HK-2 (cell line): Measurements from ENCODE around the gene SYNGR3.

Experiments
- DNase-seq: peaks from one replicate; pipeline ENCODE4 v3.0.0-alpha.2; 2018; ENCODE audit not compliant: unreplicated experiment

SYNGR3 gene

DNA sequence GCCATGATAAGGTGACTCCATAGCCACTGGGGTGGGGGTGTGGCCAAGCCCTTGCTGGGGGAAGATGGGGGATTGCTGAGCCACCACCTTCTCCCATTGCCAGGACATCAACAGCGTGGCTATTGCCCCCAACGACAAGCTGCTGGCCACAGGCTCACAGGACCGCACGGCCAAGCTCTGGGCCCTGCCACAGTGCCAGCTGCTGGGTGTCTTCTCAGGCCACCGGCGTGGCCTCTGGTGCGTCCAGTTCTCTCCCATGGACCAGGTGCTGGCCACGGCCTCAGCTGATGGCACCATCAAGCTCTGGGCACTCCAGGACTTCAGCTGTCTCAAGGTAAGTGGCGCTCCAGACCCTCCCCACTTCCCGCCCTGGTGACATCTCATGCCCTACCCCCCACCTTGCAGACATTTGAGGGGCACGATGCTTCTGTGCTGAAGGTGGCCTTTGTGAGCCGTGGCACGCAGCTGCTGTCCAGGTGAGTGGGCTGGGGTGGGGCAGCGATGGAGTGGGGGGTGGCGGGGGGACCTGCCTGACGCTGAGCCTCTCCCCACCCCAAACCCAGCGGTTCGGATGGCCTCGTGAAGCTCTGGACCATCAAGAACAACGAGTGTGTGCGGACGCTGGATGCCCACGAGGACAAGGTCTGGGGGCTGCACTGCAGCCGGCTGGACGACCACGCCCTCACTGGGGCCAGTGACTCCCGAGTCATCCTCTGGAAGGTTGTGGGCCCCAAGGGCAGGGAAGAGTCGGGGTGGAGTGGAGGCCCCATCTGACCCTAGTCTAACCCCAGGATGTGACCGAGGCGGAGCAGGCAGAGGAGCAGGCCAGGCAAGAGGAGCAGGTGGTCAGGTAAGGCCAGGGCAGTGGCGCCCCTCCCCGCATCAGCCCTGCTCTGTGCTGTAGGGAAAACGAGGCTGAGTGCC is 12.6 kb upstream of the SYNGR3 start:
- DNase-seq, result no peak

GRCh38 chr16:1977875-1978268 is 11.9 kb upstream of the SYNGR3 start:
- DNase-seq, result no peak

DNA sequence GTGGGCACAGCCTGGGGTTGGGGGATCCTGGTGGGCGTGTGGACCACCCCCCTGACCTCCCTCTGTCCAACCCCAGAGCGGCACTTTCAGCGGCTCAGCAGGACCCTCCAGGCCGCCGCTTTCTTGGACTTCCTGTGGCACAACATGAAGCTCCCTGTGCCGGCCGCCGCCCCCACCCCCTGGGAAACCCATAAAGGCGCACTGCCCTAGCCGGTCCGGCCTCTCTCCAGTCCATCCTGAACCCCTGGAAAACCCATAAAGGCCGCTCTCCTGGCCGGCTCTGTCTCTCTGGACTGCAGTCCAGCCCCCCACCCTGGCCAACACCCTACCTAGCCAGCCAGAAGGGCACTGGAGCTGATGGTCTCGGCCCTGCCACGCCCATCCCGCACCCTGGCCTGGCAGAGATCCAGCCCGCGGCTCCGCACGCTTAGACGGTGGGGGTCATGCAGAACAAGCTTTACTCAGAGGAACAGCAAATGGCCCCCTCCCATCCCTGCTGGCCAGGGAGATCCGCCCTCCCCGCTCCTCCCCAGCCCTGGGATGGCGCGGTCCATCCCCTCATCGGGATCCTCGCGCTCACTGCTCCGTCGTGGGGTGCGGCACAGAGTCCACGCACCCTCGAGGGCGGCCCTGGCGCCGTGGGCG is 11.2 kb upstream of the SYNGR3 start:
- no peak for DNase-seq

DNA sequence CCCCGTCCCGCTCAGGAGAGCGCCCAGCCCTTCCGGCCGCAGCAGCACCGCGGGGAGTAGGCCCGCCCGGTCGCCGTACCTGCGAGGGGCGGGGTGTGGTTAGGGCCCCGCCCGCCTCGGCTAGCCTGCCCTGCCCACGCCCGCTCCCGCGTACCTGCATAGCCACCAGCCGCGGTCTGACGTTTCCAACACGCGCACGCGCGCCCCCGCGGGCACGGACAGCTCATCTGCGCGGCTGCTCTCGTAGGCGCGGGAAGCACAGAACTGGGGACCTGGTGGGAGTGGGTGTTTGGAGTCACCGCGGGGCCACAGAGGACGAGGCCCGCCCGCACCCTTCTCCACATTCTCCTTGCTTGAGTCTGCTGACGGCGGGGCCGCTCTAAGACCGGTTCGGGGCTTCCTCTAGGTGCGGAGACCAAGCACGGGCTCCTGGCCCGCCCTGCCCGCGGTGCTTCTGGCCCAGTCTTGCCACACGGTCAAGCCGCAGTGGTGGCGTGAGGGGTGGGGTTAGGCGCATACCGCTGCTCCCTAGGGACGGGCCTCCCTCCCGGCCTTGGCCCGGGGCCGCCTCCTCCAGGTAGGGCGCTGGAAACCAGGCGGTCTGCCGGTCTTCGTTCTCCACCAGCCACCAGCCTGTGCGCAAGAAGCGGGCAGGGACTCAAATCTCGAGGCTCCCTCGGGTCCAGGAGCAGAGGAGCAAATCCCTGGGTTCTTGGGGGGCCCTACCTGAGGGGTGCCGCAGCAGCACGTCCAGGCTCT is 10.3 kb upstream of the SYNGR3 start:
- DNase-seq, result no peak

GRCh38 chr16:1980030-1980769 is 9.6 kb upstream of the SYNGR3 start:
- no peak for DNase-seq

- DNase-seq, result no peak
Measured at GRCh38 chr16:1980770-1981087, 9.0 kb upstream of the SYNGR3 start.

GRCh38 chr16:1981398-1981836 is 8.4 kb upstream of the SYNGR3 start, which contains the start of gene NOXO1:
TSS of gene NOXO1 (minus strand) at chr16:1981469. CDS start at chr16:1981179, 290 bp downstream.
- DNase-seq, result no peak

GRCh38 chr16:1982013-1982433 is 7.7 kb upstream of the SYNGR3 start:
- DNase-seq, result no peak

DNA sequence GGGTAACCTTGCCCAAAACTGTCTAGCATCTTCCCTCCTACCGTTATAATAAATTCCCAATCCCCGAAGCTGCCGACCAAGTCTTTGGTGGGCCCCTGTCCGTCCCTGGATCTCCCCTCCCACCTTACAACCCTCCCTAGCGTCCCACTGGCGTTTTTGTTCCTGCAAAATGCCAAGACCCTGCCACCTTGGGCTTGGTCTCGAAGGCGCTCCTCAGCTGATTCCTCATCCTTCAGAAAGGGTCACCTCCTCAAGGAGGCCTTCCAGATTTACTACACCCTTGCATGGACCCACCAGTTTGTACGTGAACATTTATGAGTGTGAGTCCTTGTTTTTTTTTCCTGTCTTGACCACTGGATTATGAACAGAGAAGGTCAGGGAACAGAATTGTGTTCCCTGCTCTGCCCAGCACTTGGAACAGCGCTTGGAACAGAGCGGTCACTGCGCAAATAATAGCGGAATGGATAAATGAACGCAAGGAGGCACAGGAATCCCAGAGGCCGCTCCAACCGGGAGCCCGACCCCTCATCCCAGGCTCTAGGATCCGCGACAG is 6.7 kb upstream of the SYNGR3 start:
- no peak for DNase-seq

DNA sequence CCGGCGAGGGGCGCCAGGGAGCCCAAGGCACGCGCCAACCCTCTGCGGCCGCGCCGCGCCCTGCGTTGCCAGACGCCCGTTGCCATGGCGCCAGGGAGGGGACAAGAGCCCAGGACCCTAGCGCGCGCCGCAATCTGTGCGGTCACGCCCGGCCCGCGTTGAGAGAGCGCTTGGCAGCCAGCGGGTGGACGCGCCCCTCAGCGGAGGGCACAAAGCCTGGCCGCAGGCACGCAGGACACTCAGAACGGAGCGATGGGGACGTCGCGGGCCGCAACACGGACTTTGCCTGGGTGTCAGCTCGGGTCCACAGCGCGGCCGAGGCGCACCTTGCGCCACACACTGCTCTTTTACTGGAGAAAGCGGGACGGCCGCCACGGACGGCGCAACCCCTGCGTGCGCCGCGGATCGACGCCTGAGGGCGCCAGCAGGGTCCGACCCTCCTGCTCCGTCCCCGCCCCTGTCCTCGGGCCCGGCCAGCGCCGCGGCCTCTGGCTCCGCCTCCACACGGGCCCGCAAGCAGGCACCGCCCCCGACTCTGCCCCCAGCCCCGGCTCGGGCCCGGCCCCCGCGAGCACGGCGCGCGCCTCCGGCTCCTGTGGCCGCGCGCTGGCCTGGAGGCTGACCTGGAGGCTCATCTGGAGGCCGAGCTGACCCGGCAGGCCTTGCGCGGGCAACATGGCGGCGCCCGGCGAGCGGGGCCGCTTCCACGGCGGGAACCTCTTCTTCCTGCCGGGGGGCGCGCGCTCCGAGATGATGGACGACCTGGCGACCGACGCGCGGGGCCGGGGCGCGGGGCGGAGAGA is 6.0 kb upstream of the SYNGR3 start, which contains the start of gene GFER:
Gene GFER (plus strand): TSS at position 650 of the 803 bp plus-strand sequence. CDS start 26 bp downstream, at position 676.
- peak; percentile 90 for DNase-seq

GRCh38 chr16:1984347-1985225 is 5.2 kb upstream of the SYNGR3 start:
- no peak for DNase-seq

- DNase-seq, result no peak
Measured at GRCh38 chr16:1985466-1986150, 4.2 kb upstream of the SYNGR3 start.

GRCh38 chr16:1987198-1987597 is 2.6 kb upstream of the SYNGR3 start:
- no peak for DNase-seq

GRCh38 chr16:1990101-1990350 is 256 bp downstream of the SYNGR3 start:
- DNase-seq, result no peak

DNA sequence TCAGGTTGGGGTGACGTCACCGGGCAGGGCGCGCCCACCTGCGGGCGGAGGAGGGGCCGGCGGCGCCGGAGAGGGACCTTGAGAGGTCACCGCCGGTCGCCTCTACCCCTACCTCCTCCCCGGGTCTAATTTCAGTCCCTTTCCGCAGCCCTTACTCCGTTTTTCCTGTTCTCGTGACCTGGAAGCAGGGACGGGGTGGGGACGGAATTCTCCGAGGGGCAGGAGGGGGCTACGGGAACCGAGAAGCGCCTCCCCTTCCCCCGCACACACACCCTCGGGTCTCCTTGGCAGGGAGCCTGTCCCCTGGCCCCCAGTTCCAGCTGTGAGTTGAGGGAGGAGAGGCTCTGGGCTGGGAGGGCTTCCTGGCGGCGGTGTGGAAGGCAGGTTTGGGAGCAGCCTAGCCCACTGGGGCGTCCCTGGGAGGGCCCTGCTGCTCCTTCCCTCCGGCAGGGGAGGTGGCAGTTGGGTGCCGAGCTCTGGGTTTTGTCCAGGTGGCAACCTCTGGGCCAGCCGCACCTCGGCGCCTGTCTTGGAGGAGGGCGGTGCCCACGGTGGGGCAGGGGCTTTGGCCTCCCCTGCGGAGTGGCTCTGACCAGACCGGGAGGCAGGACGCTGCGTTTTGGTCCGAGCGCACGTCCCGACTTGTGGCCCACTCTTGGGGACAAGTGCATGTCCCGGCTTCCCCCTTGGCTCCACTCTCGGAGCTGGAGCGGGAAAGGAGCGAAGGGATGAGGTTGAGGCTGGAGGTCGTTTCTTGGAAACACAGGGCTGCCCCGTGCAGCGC is 773 bp downstream of the SYNGR3 start:
- no peak for DNase-seq

DNA sequence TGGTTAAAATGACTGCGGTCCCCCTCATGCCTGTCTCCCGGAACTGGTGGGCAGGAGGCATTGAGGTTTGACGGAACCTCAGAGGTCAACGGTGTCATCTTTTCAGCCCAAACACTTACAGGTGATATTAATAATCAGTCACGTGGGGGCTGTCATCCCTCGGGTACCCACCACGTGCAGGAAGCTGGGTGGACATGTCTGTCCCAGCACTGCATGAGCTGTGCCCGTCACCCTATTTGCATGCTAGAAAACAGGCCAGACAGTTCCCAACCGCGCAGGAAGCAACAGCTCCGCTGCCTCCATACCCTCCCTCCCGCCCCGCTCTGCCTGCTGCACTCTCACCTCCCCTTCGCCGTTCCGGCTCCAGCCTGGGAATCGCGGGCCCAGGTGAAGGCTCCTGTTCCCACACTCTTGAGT is 1.4 kb downstream of the SYNGR3 start:
- DNase-seq, result no peak

DNA sequence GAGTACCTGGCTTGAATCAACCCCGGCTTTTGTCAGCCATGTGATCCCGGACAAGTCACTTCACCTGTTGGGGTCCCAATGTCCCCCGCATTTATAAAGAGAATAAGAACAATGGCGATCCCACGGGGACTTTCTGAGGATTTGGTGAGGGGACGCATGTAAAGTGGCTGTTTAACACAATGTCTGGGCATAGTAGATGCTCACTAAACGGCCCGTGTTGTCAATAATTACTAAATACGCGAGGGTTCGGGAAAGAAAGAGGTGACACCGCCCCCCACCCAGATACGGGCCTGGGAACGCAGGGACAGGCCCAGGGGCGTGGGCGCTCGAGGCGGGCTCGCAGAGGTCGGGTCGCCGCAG is 1.8 kb downstream of the SYNGR3 start:
- DNase-seq, result no peak

GRCh38 chr16:1991948-1992703 is 2.4 kb downstream of the SYNGR3 start:
- peak; percentile 98 for DNase-seq
